HG02943 (cell line): ENCODE data around the gene NOD1.
A peak's percentile ranks its signal among the peaks of the same experiment; 100 is the strongest.

ENCODE experiments used
- ATAC-seq: cut with Tn5 transposase; IDR thresholded peaks from one replicate; pipeline ENCODE4 v1.9.1; 2021; ENCODE audit warnings: mild to moderate bottlenecking, low read depth, moderate library complexity; ENCODE audit not compliant: unreplicated experiment

Gene NOD1

GRCh38 chr7:30451539-30452279 is 26.9 kb downstream of the NOD1 start:
- no peak for ATAC-seq

DNA sequence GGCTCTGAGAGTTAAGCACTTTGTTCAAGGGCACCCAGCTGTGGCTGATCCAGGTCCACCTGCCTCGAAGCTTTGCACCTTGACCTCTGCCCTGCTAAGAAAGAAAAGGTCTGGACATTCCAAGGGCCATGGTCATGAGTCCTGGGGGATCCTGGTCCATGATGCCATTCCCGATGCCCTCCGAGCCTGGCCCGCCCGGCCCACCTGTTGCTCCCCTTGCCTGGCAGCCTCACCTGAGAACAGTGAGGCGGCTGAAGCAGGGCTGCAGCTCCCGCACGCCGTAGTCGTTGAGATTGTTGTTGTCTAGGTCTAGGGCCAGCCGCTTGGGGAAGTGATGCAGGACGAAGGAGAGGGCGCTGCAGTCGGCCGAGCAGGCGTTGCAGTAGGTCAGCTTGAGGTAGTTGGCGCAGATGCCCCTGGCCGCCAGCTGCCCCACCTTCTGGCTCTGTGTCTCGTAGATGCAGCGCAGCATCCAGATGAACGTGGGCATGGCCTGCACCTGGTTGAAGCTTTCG is 27.5 kb downstream of the NOD1 start:
- no peak for ATAC-seq

DNA sequence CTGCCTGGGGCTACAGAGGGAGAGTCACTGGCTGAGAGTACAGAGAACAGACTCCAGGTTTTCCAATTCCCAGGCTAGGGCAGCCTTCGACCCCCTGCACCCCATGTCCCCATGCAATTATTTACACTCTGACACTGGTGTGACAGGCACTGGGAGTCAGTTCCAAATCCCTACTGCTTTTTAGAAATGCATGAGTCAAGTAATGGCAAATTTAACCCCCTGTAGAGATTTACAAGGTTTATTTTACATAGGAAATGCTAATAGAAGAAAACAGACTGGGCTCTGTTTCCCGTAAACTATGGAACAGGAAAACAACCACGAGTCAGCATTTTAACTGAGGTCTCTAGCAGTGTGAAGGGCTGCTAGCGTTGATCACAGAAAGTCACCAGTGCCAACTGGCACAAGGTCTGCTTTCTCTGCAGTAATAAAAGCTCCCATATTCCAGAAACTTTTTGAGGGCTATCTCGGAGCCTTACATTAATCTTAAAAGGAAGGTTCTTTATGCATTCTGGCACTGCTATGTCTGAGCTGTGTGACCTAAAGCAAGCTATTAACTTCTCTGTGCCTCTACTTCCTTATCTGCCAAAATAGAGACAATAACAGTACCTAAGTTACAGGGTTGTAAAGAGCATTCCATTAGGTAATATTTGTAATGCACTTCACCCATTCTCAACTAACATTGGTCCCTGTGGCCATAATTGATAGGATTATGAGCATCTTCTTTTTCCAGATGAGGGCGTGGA is 28.2 kb downstream of the NOD1 start:
- no peak for ATAC-seq

DNA sequence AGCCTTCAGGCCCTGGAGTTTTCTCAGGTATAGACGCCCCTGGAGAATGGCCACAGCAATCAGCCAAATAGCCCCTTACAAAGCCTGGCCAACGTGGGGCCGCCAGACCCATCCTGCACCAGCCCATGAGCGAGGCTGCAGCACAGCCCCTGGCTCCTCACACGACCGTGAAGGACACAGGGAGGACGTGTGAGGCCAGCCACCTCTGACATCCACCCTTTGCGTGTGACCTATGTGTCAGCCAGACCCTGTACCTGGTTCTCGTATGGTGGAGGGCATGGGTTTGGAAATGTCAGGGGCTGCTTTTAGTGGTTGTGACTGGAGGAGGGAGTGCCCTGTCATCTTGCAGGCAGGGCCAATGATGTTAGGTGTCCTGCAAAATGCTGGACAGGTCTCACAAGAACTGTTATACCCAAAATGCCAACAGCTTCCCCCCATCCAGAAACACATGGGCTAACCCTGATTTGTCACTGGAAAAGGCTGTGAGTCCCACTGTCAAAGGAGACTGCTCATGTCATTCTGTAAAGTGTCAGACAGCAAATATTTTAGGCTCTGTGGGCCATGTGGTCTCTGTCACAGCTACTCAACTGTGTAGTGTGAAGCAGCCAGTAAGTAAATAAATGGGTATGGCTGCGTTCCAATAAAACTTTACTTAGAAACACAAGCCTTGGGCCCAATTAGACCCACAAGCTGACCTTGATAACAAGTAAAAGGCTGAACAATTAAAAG is 30.0 kb downstream of the NOD1 start:
- no peak for ATAC-seq

GRCh38 chr7:30447466-30447865 is 31.1 kb downstream of the NOD1 start:
- ATAC-seq = no peak

- ATAC-seq = peak; percentile 30
Measured at GRCh38 chr7:30446266-30446665, 32.3 kb downstream of the NOD1 start.

GRCh38 chr7:30445770-30446169 is 32.8 kb downstream of the NOD1 start:
- ATAC-seq = peak; percentile 99

- ATAC-seq = no peak
Measured at GRCh38 chr7:30437823-30438574, 40.6 kb downstream of the NOD1 start.

GRCh38 chr7:30436518-30436917 is 42.1 kb downstream of the NOD1 start:
- ATAC-seq = no peak

GRCh38 chr7:30436046-30436445 is 42.5 kb downstream of the NOD1 start:
- no peak for ATAC-seq

DNA sequence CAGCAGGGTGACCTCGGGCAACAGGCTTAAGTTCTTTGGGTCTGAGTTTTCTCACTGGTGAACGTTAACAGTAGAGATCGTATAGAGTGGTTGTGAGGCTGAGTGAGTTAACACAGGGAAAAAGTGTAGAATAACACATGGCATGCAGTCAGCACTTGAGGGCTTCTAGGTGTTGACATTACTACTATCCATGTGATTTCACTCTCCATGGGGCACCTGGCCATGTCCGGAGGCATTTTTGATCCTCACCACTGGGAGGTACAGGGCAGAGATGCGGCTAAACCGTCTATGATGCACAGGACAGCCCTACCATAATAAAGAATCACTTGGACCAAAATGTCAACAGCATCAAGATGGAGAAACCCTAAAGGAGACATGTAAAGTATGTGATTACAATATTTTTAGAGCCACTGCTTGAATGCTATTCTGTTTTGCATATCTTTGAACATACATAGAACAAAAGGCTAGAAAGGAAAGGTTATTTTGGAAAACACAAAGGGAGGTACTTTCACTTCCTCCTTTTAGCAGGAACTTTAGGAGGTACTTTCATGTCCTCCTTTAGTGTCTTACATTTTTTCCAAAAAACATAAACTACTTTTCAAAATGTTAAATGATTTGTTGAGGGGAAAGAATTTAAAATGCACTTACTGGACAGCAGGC is 44.3 kb downstream of the NOD1 start:
- ATAC-seq = no peak

GRCh38 chr7:30433506-30433905 is 45.1 kb downstream of the NOD1 start:
- ATAC-seq = no peak

DNA sequence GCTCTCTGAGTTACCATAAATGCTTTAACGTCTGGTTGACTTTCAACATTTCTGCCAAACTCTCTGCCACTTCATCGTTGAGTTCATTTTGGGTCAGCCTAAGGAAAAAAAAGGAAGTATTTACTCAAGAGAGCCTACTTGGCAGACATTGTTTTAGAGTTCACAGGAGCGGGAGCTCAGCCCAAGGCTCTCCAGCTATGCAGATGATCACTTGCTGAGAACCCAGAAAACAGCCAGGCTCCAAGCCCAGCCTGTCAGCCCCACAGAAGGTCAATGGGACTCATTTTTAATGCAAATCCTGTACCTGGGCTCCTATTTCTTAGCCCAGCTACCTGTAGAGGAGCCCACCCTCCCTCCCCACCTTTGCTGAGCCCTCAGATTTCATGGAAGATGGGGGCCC is 45.5 kb downstream of the NOD1 start:
- no peak for ATAC-seq

DNA sequence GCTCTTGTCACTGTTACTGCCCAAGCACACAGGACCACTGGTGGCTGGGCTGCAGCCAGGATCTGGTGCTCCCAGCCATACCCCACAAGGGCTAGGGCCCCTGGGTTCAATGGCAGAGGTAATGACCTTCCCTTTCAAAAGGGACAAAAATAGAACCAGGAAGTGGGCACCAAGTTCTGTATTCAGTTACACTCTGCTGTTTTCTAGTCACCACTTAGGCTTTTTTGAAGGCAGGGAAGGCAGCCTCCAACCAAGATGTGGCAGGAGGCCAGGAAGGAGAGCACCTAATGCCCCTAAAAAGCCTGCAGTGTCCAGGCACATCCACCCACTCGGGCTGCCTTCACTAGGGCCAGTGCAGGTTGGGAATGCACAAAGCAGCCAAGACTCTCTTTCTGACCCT is 47.8 kb downstream of the NOD1 start:
- ATAC-seq = no peak

GRCh38 chr7:30430276-30430675 is 48.3 kb downstream of the NOD1 start:
- no peak for ATAC-seq

- no peak for ATAC-seq
Measured at GRCh38 chr7:30429156-30429530, 49.4 kb downstream of the NOD1 start.

GRCh38 chr7:30428246-30429155 is 50.1 kb downstream of the NOD1 start:
- ATAC-seq = no peak

DNA sequence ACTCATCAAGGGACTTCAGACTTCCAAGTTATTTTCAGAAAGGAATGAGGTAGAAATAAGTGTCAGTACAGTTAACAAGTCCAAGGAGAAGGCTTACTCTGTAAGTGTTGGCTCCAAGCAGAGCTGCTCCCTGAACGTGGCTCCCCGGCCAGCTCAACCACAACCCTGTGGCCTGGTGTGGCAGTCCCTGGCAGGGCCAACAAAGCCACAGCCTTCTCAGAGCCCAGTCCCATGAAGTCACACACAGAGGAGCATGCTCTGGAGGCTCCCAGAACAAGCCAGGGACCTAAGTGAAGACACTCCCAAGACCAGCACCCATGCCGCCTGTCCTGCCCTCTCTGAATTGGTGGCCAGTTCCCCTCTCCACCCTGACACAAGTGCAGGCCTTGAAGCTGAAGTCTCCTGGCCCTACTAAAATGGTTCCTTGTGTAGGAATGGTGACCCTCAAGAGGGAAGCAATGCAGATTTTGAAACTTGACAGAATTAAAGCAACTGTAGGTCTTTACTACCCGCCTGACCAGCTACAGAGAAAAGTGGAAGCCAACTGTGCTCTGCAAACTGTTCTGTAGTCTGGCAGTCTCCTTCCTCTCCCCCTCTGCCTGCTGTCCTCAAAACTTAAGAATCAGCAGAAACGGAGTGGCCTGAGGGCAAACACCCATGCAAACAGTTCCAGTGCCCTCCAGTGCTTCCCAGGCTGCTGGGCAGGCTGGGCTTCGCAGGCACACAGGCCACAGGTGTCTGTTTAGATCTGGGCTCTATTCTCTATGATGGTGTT is 51.1 kb downstream of the NOD1 start:
- ATAC-seq = no peak
